HepG2 (cell line): ENCODE data around the gene SNRNP200. TPM values are rescaled to one million over a fixed set of nuclear protein-coding genes. Genes with fewer than 3 reads are reported as not detected.
A peak's percentile ranks its signal among the peaks of the same experiment; 100 is the strongest.

Experiments used
- ATF1 ChIP-seq: IDR thresholded peaks from 2 replicates; pipeline ENCODE4 v1.6.1; 2016; ENCODE audit warnings: mild to moderate bottlenecking, control low read depth
- CREB3 ChIP-seq: sonication (generic); formaldehyde crosslinking; IDR thresholded peaks from 2 replicates; pipeline ENCODE4 v1.5.0; 2020; ENCODE audit warnings: missing genetic modification reagents
- EP300 ChIP-seq, 3 experiments: sonication (generic) in 1 of 3; formaldehyde crosslinking in 1 of 3; IDR thresholded peaks; 2 replicates each; pipeline versions ENCODE4 v1.5.1 to v1.6.1; 2011 to 2020; ENCODE audit warnings: low read depth in 2 of 3, low read length in 2 of 3, borderline replicate concordance in 1 of 3, improper control_type of control experiment in 1 of 3, mild to moderate bottlenecking in 1 of 3, missing genetic modification reagents in 1 of 3, moderate library complexity in 1 of 3
- KDM2A ChIP-seq: sonication (generic); formaldehyde crosslinking; IDR thresholded peaks from 2 replicates; pipeline ENCODE4 v1.4.0; 2020; ENCODE audit warnings: low read depth, missing genetic modification reagents, borderline replicate concordance
- KLF13 ChIP-seq: sonication (generic); formaldehyde crosslinking; IDR thresholded peaks from 2 replicates; pipeline ENCODE4 v1.4.0; 2020; ENCODE audit warnings: mild to moderate bottlenecking, missing genetic modification reagents
- KLF15 ChIP-seq: sonication (generic); formaldehyde crosslinking; IDR thresholded peaks from 2 replicates; pipeline ENCODE4 v1.8.1; 2023; ENCODE audit warnings: borderline replicate concordance, mild to moderate bottlenecking, inconsistent platforms, missing genetic modification reagents, mixed read lengths
- MEF2D ChIP-seq: sonication (generic); formaldehyde crosslinking; IDR thresholded peaks from 2 replicates; pipeline ENCODE4 v1.5.1; 2020; ENCODE audit warnings: mild to moderate bottlenecking, missing genetic modification reagents
- RFX5 ChIP-seq: IDR thresholded peaks from 2 replicates; pipeline ENCODE4 v1.6.1; 2011; ENCODE audit warnings: low read depth, low read length, improper control_type of control experiment
- RNF219 ChIP-seq: sonication (generic); formaldehyde crosslinking; IDR thresholded peaks from 2 replicates; pipeline ENCODE4 v1.5.0; 2020; ENCODE audit warnings: mild to moderate bottlenecking, missing genetic modification reagents
- SAP130 ChIP-seq: IDR thresholded peaks from 2 replicates; pipeline ENCODE4 v1.6.1; 2016; ENCODE audit warnings: low read depth
- SOX6 ChIP-seq, 2 experiments: fragments of 450-650 bp in 1 of 2; sonication (generic) in 1 of 2; formaldehyde crosslinking in 1 of 2; IDR thresholded peaks; 2 replicates each; pipeline versions ENCODE4 v1.4.0 to v1.6.1; 2017 to 2020; ENCODE audit warnings: antibody characterized with exemption in 1 of 2, mild to moderate bottlenecking in 1 of 2, missing genetic modification reagents in 1 of 2
- TCF7 ChIP-seq: sonication (generic); IDR thresholded peaks from 2 replicates; pipeline ENCODE4 v1.6.1; 2016; ENCODE audit warnings: antibody characterized with exemption, low read depth
- YEATS4 ChIP-seq: sonication (generic); formaldehyde crosslinking; IDR thresholded peaks from 2 replicates; pipeline ENCODE4 v1.4.0; 2020; ENCODE audit warnings: missing genetic modification reagents, borderline replicate concordance
- ZBTB8A ChIP-seq: sonication (generic); formaldehyde crosslinking; IDR thresholded peaks from 2 replicates; pipeline ENCODE4 v1.4.0; 2020; ENCODE audit warnings: mild to moderate bottlenecking, low read depth, missing genetic modification reagents, borderline replicate concordance
- ZNF142 ChIP-seq: sonication (generic); formaldehyde crosslinking; IDR thresholded peaks from 2 replicates; pipeline ENCODE4 v1.4.0; 2020; ENCODE audit warnings: missing genetic modification reagents
- ZNF234 ChIP-seq: sonication (generic); formaldehyde crosslinking; conservative IDR thresholded peaks from 2 replicates; pipeline ENCODE4 v1.5.1; 2020; ENCODE audit warnings: mild to moderate bottlenecking, missing genetic modification reagents
- ZNF282 ChIP-seq: fragments of 450-650 bp; IDR thresholded peaks from 2 replicates; pipeline ENCODE4 v1.6.1; 2018; ENCODE audit not compliant: partially characterized antibody
- ZNF446 ChIP-seq: sonication (generic); formaldehyde crosslinking; IDR thresholded peaks from 2 replicates; pipeline ENCODE4 v1.5.0; 2020; ENCODE audit warnings: mild to moderate bottlenecking, missing genetic modification reagents
- ZNF605 ChIP-seq: sonication (generic); formaldehyde crosslinking; IDR thresholded peaks from 2 replicates; pipeline ENCODE4 v1.8.0; 2022; ENCODE audit warnings: mild to moderate bottlenecking, missing genetic modification reagents
- polyA plus RNA-seq, 8 experiments: library from polyadenylated mRNA; depleted of rRNA in 3 of 8; stranded (reverse) in 7 of 8; unstranded in 1 of 8; fragments of >200 nt; fragmentation: Illumina TruSeq in 4 of 8; extraction: Trizol in 4 of 8; gene quantifications; 2 replicates each; pipeline versions ENCODE4 v1.2.1 to v1.2.3, GENCODE V29; 2011 to 2016; ENCODE audit warnings: low read depth in 4 of 8, missing spikeins in 1 of 8, mixed read lengths in 1 of 8; ENCODE audit not compliant: insufficient read depth in 1 of 8
- total RNA-seq, 5 experiments: library from RNA; depleted of rRNA; stranded (reverse); fragments of >200 nt; fragmentation: Illumina TruSeq; extraction: Trizol; gene quantifications; 2 replicates each; pipeline ENCODE4 v1.2.3, GENCODE V29; 2016; ENCODE audit warnings: low read depth in 1 of 5

SNRNP200 gene
- total and polyA plus RNA-seq, 2 of the 13 experiments (the other 11 are each of a cell fraction or from before 2014, with no cell fraction given): 99.0 to 232 TPM

- TF ChIP-seq ZNF142 (CRISPR knock-in tag) (no peak; the same call in 1 of the 2 replicates), EP300 (IDR thresholded peaks at IDR 0.05; ENCODE audit: low read depth in 2 of 2, low read length in 2 of 2) (peak; percentile 18 to 71; a peak in 1 of 4 replicates), EP300 (CRISPR knock-in tag; IDR thresholded peaks at IDR 0.05; ENCODE audit: borderline replicate concordance) (no peak), RFX5 (no peak), ZNF605 (CRISPR knock-in tag) (0 out of 2 replicates have a peak, but pooled peaks have one; percentile 4), ZNF446 (no peak), ZNF282 (no peak), SAP130 (CRISPR knock-in tag) (peak; percentile 86), KLF15 (CRISPR knock-in tag) (no peak), YEATS4 (CRISPR knock-in tag) (peak; percentile 46; the same call in 1 of the 2 replicates), KLF13 (CRISPR knock-in tag) (no peak), ZBTB8A (CRISPR knock-in tag) (no peak), MEF2D (CRISPR knock-in tag) (no peak; the same call in 1 of the 2 replicates), ATF1 (CRISPR knock-in tag) (no peak; the same call in 1 of the 2 replicates), ZNF234 (CRISPR knock-in tag) (no peak), SOX6 (IDR thresholded peaks at IDR 0.05) (no peak), SOX6 (CRISPR knock-in tag; IDR thresholded peaks at IDR 0.05) (peak; percentile 12; the same call in 1 of the 2 replicates), TCF7 (peak; percentile 57; the same call in 1 of the 2 replicates), KDM2A (no peak), RNF219 (CRISPR knock-in tag) (no peak), CREB3 (no peak)
Observed at GRCh38 chr2:96261328-96262003, 43.9 kb downstream of the SNRNP200 start (continued).
